Esophagus squamous epithelium (tissue), 5 donors: ENCODE results near the gene SIX4. TPM values are rescaled to one million over a fixed set of nuclear protein-coding genes. Genes with fewer than 3 reads are reported as not detected.
"Not testable (repeated sequence)": the region's sequence is repeated elsewhere in the genome, so short reads cannot be mapped to it uniquely, and the experiment has no call there.

Source experiments
- DNase-seq: peaks from one replicate; lab custom pipeline; 2025; lab: John Stamatoyannopoulos, UW
- H3K27ac ChIP-seq, 4 donors: fragments of 200-600 bp; sonication (generic); one replicate each; pipeline ENCODE4 v1.5.1; 2016 to 2019; ENCODE audit warnings: mild to moderate bottlenecking in 1 of 4
- H3K27me3 ChIP-seq, 4 donors: fragments of 200-600 bp; sonication (generic); 1 replicate in 3 of 4; 2 replicates in 1 of 4; pipeline versions ENCODE4 v1.5.1 to v1.6.0; 2017 to 2021; ENCODE audit warnings: antibody characterized with exemption in 1 of 4
- H3K36me3 ChIP-seq, 3 donors: fragments of 200-600 bp; sonication (generic); one replicate each; pipeline ENCODE4 v1.5.1; 2016 to 2019
- H3K4me1 ChIP-seq, 3 donors: fragments of 200-600 bp; sonication (generic); one replicate each; pipeline ENCODE4 v1.5.1; 2017 to 2019
- H3K4me3 ChIP-seq, 4 donors: fragments of 200-600 bp; sonication (generic); 1 replicate in 3 of 4; 2 replicates in 1 of 4; pipeline ENCODE4 v1.5.1; 2016 to 2019; ENCODE audit warnings: mild to moderate bottlenecking in 2 of 4, moderate library complexity in 1 of 4
- H3K9me3 ChIP-seq, 3 donors: fragments of 200-600 bp; sonication (generic); one replicate each; pipeline ENCODE4 v1.5.1; 2016 to 2019
- POLR2A ChIP-seq, 4 donors: fragments of 450-650 bp; IDR thresholded peaks; one replicate each; pipeline ENCODE4 v1.6.1; 2017; ENCODE audit warnings: antibody characterized with exemption in 4 of 4, mild to moderate bottlenecking in 4 of 4, moderate library complexity in 3 of 4
- WGBS, 2 donors: methylation state at CpG; one replicate each; pipeline ENCODE4 v1.1.5; 2018; 5-methylcytosine and 5-hydroxymethylcytosine counted together
- intact Hi-C: fragments of 100-400 bp; cut with DNase I; formaldehyde crosslinking; loops from one replicate; pipeline ENCODE4 v1.15.0; 2022
- total RNA-seq, 4 donors: library from RNA; depleted of rRNA; stranded (reverse); fragments of >200 nt; gene quantifications; one replicate each; pipeline ENCODE4 v1.1.0, GENCODE V29; 2016
- TF ChIP-seq, protein P1 (sequence below), 6 experiments: fragments of 450-650 bp in 4 of 6; fragments of 200-600 bp in 2 of 6; sonication (generic) in 2 of 6; IDR thresholded peaks; one replicate each; pipeline ENCODE4 v1.5.1; 2016 to 2019; ENCODE audit warnings: antibody characterized with exemption in 6 of 6, mild to moderate bottlenecking in 4 of 6, moderate library complexity in 4 of 6
- donor health status: DM: yes; HTN: yes; CAD: no.

SIX4 gene
- total RNA-seq, 4 donors from 2014 or later, result 0.49 to 0.82 (median 0.64) TPM

DNA sequence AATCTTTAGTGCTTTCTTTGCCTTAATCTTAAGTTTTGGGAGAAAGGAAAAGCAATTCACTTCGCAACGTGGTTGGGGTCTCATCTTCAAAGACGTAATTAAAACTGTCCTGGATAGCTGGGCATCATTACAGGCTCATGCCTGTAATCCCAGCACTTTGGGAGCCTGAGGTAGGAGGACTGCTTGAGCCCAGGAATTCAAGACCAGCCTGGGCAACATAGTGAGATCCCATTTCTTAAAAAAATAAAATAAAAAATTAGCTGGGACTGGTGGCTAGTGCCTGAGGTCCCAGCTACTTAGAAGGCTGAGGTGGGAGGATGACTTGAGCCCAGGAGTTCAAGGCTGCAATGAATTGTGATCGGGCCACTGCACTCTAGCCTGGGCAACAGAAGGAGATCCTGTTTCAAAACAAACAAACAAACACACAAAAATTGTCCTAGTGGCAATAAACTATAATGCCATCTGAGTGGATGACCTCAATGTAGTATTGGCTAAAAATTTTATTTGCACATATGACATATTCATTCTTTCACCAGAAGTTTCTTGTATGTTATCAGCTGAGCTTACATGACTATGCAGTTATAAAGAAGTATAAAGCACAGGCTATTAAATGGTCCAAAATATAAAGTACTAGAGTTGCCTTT, 8.8 kb upstream of the SIX4 start:
- Histone ChIP-seq H3K36me3 (no peaks in the 10 kb centered on the region), H3K4me1 (peaks cover 8 to 28% (median 15%) of the 10 kb centered on the region in 3 donors), H3K27me3 (peaks cover 0 to 29% (median 0%) of the 10 kb centered on the region in 4 donors), H3K9me3 (no peaks in the 10 kb centered on the region), H3K27ac (no peak overlapping the region), H3K4me3 (no peak overlapping the region)
- no peak for DNase-seq
- TF ChIP-seq POLR2A (IDR thresholded peaks at IDR 0.05), result no peak
- TF ChIP-seq, protein P1, sequence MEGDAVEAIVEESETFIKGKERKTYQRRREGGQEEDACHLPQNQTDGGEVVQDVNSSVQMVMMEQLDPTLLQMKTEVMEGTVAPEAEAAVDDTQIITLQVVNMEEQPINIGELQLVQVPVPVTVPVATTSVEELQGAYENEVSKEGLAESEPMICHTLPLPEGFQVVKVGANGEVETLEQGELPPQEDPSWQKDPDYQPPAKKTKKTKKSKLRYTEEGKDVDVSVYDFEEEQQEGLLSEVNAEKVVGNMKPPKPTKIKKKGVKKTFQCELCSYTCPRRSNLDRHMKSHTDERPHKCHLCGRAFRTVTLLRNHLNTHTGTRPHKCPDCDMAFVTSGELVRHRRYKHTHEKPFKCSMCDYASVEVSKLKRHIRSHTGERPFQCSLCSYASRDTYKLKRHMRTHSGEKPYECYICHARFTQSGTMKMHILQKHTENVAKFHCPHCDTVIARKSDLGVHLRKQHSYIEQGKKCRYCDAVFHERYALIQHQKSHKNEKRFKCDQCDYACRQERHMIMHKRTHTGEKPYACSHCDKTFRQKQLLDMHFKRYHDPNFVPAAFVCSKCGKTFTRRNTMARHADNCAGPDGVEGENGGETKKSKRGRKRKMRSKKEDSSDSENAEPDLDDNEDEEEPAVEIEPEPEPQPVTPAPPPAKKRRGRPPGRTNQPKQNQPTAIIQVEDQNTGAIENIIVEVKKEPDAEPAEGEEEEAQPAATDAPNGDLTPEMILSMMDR (IDR thresholded peaks at IDR 0.05), result no peak
- intact Hi-C loops, result no loop called here
- WGBS, 2 donors, result 67 to 70% methylated on average over 4 of the region's 4 CpGs

DNA sequence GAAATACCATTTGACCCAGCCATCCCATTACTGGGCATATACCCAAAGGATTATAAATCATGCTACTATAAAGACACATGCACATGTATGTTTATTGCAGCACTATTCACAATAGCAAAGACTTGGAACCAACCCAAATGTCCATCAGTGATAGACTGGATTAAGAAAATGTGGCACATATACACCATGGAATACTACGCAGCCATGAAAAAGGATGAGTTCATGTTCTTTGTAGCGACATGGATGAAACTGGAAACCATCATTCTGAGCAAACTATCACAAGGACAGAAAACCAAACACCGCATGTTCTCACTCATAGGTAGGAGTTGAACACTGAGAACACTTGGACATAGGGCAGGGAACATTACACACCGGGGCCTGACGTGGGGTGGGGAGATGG, 7.1 kb upstream of the SIX4 start:
- H3K9me3 ChIP-seq, intact Hi-C loops, H3K27ac ChIP-seq, H3K36me3 ChIP-seq, DNase-seq, H3K4me3 ChIP-seq: not testable (repeated sequence)
- H3K4me1 ChIP-seq, result peaks cover 8 to 18% (median 11%) of the 10 kb centered on the region in 3 donors
- WGBS, 2 donors, result 88 to 96% methylated on average over 5 of the region's 5 CpGs
- peaks cover 0 to 45% (median 0%) of the 10 kb centered on the region in 4 donors for H3K27me3 ChIP-seq

DNA sequence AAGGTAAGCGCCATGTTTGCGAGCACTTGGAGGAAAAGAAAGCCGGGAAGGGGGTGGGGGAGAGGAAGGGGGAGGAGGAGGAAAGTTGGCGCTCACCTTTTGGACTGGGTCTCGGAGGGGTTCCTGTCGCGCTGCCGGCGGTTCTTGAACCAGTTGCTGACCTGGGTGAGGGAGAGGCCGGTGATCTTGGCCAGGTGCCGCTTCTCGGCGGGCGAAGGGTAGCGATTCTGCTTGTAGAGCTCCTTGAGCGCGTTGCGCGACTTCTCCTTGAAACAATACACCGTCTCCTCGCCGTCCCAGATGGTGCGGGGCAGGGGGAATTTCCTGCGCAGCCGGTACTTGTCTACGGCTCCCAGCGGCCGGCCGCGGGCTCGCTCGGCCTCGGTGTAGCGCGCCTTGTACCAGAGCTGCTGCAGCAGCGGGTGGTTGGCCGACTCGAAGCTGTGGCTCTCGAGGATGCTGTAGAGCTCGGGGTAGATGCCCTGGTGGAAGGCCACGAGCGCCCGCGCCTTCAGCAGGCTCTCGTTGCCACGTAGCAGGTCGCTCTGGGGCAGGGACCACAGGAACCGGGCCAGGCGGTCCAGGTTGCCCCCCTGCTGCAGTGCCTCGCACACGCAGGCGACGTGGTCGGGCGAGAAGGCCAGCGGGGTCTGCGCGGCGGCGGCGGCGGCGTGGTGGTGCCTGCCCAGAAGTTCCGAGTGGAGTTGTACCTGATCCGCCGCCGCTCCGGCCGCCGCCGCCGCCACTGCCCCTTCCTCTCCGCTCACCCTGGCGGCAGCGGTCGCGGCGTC, 840 bp downstream of the SIX4 start:
- Histone ChIP-seq H3K4me1 (peaks cover 3 to 38% (median 11%) of the 10 kb centered on the region in 3 donors), H3K9me3 (no peaks in the 10 kb centered on the region), H3K27ac (peak overlapping the region; percentile 23 to 62 (median 38)), H3K4me3 (peak overlapping the region; percentile 56 to 78 (median 64)), H3K27me3 (peaks cover 0 to 98% (median 0%) of the 10 kb centered on the region in 4 donors), H3K36me3 (no peaks in the 10 kb centered on the region)
- TF ChIP-seq, protein P1 (IDR thresholded peaks at IDR 0.05), result no peak
- TF ChIP-seq POLR2A (IDR thresholded peaks at IDR 0.05), result no peak
- intact Hi-C loops, result no loop called here
- no peak for DNase-seq
- WGBS, 2 donors, result 1% methylated on average over 25 to 32 of the region's 78 CpGs

DNA sequence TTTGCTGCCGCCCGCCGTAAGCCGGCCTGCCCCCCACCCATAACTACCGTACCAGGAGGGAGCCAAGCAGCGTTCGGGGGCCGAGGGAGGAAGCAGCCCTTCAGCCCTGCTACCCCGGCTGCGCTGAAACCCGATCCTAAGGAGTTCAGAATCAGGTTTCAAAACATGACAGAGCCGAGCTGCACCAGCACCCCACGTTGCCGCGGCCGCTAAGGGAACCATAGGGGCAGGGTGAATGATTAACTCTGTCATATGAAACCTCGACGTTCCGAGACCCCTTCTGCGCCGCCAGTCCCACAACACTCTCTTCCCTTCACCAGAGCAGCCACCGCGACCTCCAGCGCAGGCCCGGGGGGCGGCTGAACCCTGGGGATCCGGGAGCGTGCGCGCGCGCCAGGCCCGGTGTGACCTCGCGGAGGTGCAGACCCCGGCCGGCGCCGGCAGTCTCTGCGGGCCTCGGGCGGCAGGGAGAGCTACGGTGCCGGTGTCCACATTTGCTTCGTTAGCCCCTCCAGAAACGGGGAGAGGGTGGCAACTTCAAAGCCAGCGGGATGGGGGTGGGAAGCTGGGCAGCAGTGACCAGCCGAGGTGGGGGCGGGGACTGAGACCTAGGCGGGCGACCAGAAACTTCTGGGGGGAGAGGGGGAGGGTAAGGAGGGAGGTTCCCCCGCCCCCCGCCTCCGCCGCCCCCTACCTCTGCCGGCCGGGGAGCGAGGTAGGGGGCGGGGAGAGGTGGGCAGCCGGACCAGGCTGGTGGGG, 1.6 kb downstream of the SIX4 start:
- WGBS, 2 donors, result 0% methylated on average over 5 to 14 of the region's 60 CpGs
- H3K9me3 ChIP-seq, result no peaks in the 10 kb centered on the region
- H3K27ac ChIP-seq, result no peak overlapping the region
- no peak for TF ChIP-seq POLR2A (IDR thresholded peaks at IDR 0.05)
- TF ChIP-seq, protein P1 (IDR thresholded peaks at IDR 0.05), result no peak
- intact Hi-C loops, result no loop called here
- H3K36me3 ChIP-seq, result no peaks in the 10 kb centered on the region
- DNase-seq, result no peak
- H3K4me1 ChIP-seq, result peaks cover 3 to 38% (median 11%) of the 10 kb centered on the region in 3 donors
- H3K4me3 ChIP-seq, result peak overlapping the region; percentile 56 to 78 (median 64)
- H3K27me3 ChIP-seq, result peaks cover 0 to 91% (median 0%) of the 10 kb centered on the region in 4 donors

DNA sequence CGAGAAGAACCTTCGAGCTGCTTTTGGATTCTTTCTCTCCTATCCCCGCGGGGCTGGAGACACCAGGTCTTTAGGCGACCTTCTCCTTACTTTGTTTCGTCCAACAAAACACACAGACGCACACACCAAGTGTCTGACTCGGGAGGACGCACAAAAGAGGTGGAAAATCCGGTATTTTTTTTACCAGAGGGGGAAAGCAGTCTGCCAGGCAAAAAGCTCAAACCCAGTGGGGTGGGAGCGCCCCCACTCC, 2.1 kb downstream of the SIX4 start:
- no peaks in the 10 kb centered on the region for H3K36me3 ChIP-seq
- intact Hi-C loops, result no loop called here
- TF ChIP-seq, protein P1 (IDR thresholded peaks at IDR 0.05), result no peak
- TF ChIP-seq POLR2A (IDR thresholded peaks at IDR 0.05), result no peak
- no peak for DNase-seq
- peak overlapping the region; percentile 56 to 78 (median 64) for H3K4me3 ChIP-seq
- H3K27me3 ChIP-seq, result peaks cover 0 to 86% (median 0%) of the 10 kb centered on the region in 4 donors
- peaks cover 3 to 38% (median 11%) of the 10 kb centered on the region in 3 donors for H3K4me1 ChIP-seq
- no peak overlapping the region for H3K27ac ChIP-seq
- H3K9me3 ChIP-seq, result no peaks in the 10 kb centered on the region
- WGBS, 2 donors, result 0% methylated on average over 5 to 7 of the region's 11 CpGs
